ENCODE measurements around the gene HIPK2. TPM values are rescaled to one million over a fixed set of nuclear protein-coding genes. Genes with fewer than 3 reads are reported as not detected.

HIPK2 gene
- total RNA-seq, 1 donor = 12.7 TPM

DNA sequence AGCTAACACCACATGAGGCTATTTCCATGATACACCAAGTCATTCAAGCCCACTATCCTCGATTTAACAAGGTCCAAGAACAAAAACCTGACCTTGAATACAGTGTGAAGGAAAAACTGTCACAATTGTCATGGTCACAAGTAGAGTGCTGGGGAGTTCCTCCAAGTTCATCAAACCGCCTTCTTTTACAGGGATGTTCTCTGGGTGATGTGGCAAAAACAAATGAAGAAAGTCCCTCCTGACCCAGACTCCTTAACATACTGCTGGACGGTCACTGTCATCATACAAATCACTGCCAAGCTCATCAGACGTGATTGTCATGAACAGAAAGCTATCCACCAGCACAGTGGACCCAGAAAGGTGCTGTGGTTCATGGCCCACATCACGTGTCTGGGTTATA lies 28.9 kb downstream of the HIPK2 start:
- peaks cover 99% of the 10 kb centered on the region for H3K79me2 ChIP-seq (ENCODE audit: insufficient read depth, low read length)
- peaks cover 44% of the 10 kb centered on the region for H4K20me1 ChIP-seq (ENCODE audit: insufficient read depth, low read length)
- H3K36me3 ChIP-seq (ENCODE audit: insufficient read depth, low read length) = peaks cover under 1% of the 10 kb centered on the region
- TF ChIP-seq CTCF (IDR thresholded peaks at IDR 0.05; ENCODE audit: extremely low read depth, low read depth, low read length) = no peak
- no peak for DNase-seq (ENCODE audit: insufficient read length, low spot score, missing footprints)
- H3K4me3 ChIP-seq (ENCODE audit: insufficient read depth, low read length) = no peak overlapping the region
- peaks cover 32% of the 10 kb centered on the region for H3K4me1 ChIP-seq (ENCODE audit: insufficient read depth, low read length)
- H3K4me2 ChIP-seq (ENCODE audit: insufficient read depth, low read length) = no peak overlapping the region
- no peaks in the 10 kb centered on the region for H3K27me3 ChIP-seq (ENCODE audit: insufficient read depth, low read length)
- H3K9me3 ChIP-seq (ENCODE audit: low read depth, low read length) = no peaks in the 10 kb centered on the region
- H3K27ac ChIP-seq (ENCODE audit: low read depth, low read length) = no peak overlapping the region
- H2AFZ ChIP-seq (ENCODE audit: low read length) = no peak overlapping the region

GRCh38 chr7:139748373-139748765 lies 29.4 kb downstream of the HIPK2 start:
- no peak for TF ChIP-seq CTCF (IDR thresholded peaks at IDR 0.05; ENCODE audit: extremely low read depth, low read depth, low read length)
- Histone ChIP-seq H3K36me3 (ENCODE audit: insufficient read depth, low read length) (no peaks in the 10 kb centered on the region), H3K4me2 (ENCODE audit: insufficient read depth, low read length) (no peak overlapping the region), H3K4me1 (ENCODE audit: insufficient read depth, low read length) (peaks cover 32% of the 10 kb centered on the region), H3K27ac (ENCODE audit: low read depth, low read length) (no peak overlapping the region), H2AFZ (ENCODE audit: low read length) (no peak overlapping the region), H3K9me3 (ENCODE audit: low read depth, low read length) (no peaks in the 10 kb centered on the region), H3K27me3 (ENCODE audit: insufficient read depth, low read length) (no peaks in the 10 kb centered on the region), H3K4me3 (ENCODE audit: insufficient read depth, low read length) (no peak overlapping the region), H3K79me2 (ENCODE audit: insufficient read depth, low read length) (peaks cover 99% of the 10 kb centered on the region), H4K20me1 (ENCODE audit: insufficient read depth, low read length) (peaks cover 39% of the 10 kb centered on the region)
- DNase-seq (ENCODE audit: insufficient read length, low spot score, missing footprints) = no peak

- peaks cover 99% of the 10 kb centered on the region for H3K79me2 ChIP-seq (ENCODE audit: insufficient read depth, low read length)
- H4K20me1 ChIP-seq (ENCODE audit: insufficient read depth, low read length) = peaks cover 33% of the 10 kb centered on the region
- H2AFZ ChIP-seq (ENCODE audit: low read length) = no peak overlapping the region
- no peaks in the 10 kb centered on the region for H3K36me3 ChIP-seq (ENCODE audit: insufficient read depth, low read length)
- peak; percentile 82 for DNase-seq (ENCODE audit: insufficient read length, low spot score, missing footprints)
- no peak for TF ChIP-seq CTCF (IDR thresholded peaks at IDR 0.05; ENCODE audit: extremely low read depth, low read depth, low read length)
- no peaks in the 10 kb centered on the region for H3K9me3 ChIP-seq (ENCODE audit: low read depth, low read length)
- peaks cover 34% of the 10 kb centered on the region for H3K4me1 ChIP-seq (ENCODE audit: insufficient read depth, low read length)
- no peak overlapping the region for H3K4me3 ChIP-seq (ENCODE audit: insufficient read depth, low read length)
- no peaks in the 10 kb centered on the region for H3K27me3 ChIP-seq (ENCODE audit: insufficient read depth, low read length)
- no peak overlapping the region for H3K27ac ChIP-seq (ENCODE audit: low read depth, low read length)
- no peak overlapping the region for H3K4me2 ChIP-seq (ENCODE audit: insufficient read depth, low read length)
Observed at GRCh38 chr7:139747662-139748372, 30.0 kb downstream of the HIPK2 start.

DNA sequence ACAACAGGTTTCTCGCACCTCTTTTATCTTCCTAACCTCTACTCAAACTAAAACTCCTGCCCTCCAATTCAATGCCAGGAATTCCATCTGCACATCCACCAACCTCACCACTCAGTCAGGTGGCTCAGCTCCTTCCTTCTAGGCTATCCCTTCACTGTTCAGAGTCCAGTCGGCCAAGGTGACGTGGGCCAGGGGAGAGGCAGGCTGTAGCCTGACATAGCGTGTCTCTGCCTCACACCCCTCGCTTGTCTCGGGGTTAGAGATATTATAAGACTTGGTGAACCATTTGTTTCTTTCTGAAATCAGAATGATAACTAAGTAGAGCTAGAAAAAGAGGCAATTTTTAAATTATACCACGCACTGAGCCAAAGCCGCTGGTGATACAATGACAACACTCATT lies 31.1 kb downstream of the HIPK2 start:
- peaks cover 46% of the 10 kb centered on the region for H3K4me1 ChIP-seq (ENCODE audit: insufficient read depth, low read length)
- peaks cover 31% of the 10 kb centered on the region for H4K20me1 ChIP-seq (ENCODE audit: insufficient read depth, low read length)
- TF ChIP-seq CTCF (IDR thresholded peaks at IDR 0.05; ENCODE audit: extremely low read depth, low read depth, low read length) = no peak

More for the DNA sequence above, 31.1 kb downstream of the HIPK2 start:
- Histone ChIP-seq H3K9me3 (ENCODE audit: low read depth, low read length) (no peaks in the 10 kb centered on the region), H3K36me3 (ENCODE audit: insufficient read depth, low read length) (no peaks in the 10 kb centered on the region), H3K79me2 (ENCODE audit: insufficient read depth, low read length) (peaks cover 99% of the 10 kb centered on the region), H3K4me2 (ENCODE audit: insufficient read depth, low read length) (no peak overlapping the region), H2AFZ (ENCODE audit: low read length) (no peak overlapping the region), H3K4me3 (ENCODE audit: insufficient read depth, low read length) (no peak overlapping the region), H3K27ac (ENCODE audit: low read depth, low read length) (peak overlapping the region; percentile 68), H3K27me3 (ENCODE audit: insufficient read depth, low read length) (no peaks in the 10 kb centered on the region)
- no peak for DNase-seq (ENCODE audit: insufficient read length, low spot score, missing footprints)
